ENCODE results near the gene PODXL. TPM values are rescaled to one million over a fixed set of nuclear protein-coding genes. Genes with fewer than 3 reads are reported as not detected.

The PODXL gene
- total RNA-seq, 6 donors from 2014 or later = 57.0 to 108 (median 96.6) TPM

- ATAC-seq (ENCODE audit: low FRiP score in 2 of 2) (no peak), DNase-seq (no peak)
- Histone ChIP-seq H3K9me3 (no peaks in the 10 kb centered on the region), H3K4me1 (peaks cover 0 to 17% (median 12%) of the 10 kb centered on the region in 4 donors), H3K27me3 (no peaks in the 10 kb centered on the region), H3K36me3 (peaks cover 0 to 17% (median 4%) of the 10 kb centered on the region in 4 donors), H3K27ac (no peak overlapping the region), H3K4me3 (no peak overlapping the region)
- 79 to 90% methylated on average over 2 of the region's 2 CpGs for WGBS, 2 donors
- TF ChIP-seq POLR2AphosphoS5 (IDR thresholded peaks at IDR 0.05) (no peak), CTCF (IDR thresholded peaks at IDR 0.05) (no peak), EP300 (IDR thresholded peaks at IDR 0.05) (no peak), POLR2A (IDR thresholded peaks at IDR 0.05) (no peak)
Observed at GRCh38 chr7:131482800-131483199, 73.6 kb downstream of the PODXL start.

GRCh38 chr7:131480384-131481315, 75.8 kb downstream of the PODXL start:
- Histone ChIP-seq H3K4me3 (no peak overlapping the region), H3K4me1 (peaks cover 0 to 17% (median 12%) of the 10 kb centered on the region in 4 donors), H3K9me3 (no peaks in the 10 kb centered on the region), H3K27ac (no peak overlapping the region), H3K36me3 (peaks cover 0 to 8% (median 0%) of the 10 kb centered on the region in 4 donors), H3K27me3 (no peaks in the 10 kb centered on the region)
- DNase-seq = no peak
- WGBS, 2 donors = 53 to 59% methylated on average over 4 of the region's 4 CpGs
- TF ChIP-seq CTCF (IDR thresholded peaks at IDR 0.05) = no peak
- no peak for TF ChIP-seq EP300 (IDR thresholded peaks at IDR 0.05)
- TF ChIP-seq POLR2AphosphoS5 (IDR thresholded peaks at IDR 0.05) = no peak
- TF ChIP-seq POLR2A (IDR thresholded peaks at IDR 0.05) = no peak
- ATAC-seq (ENCODE audit: low FRiP score in 2 of 2) = peak in 1 of 2 donors; percentile 53

GRCh38 chr7:131476740-131477139, 79.7 kb downstream of the PODXL start:
- WGBS, 2 donors = 94 to 96% methylated on average over 2 of the region's 2 CpGs
- TF ChIP-seq EP300 (IDR thresholded peaks at IDR 0.05) (no peak), POLR2A (IDR thresholded peaks at IDR 0.05) (no peak), CTCF (IDR thresholded peaks at IDR 0.05) (no peak), POLR2AphosphoS5 (IDR thresholded peaks at IDR 0.05) (no peak)
- no peak overlapping the region for H3K4me3 ChIP-seq
- DNase-seq = no peak
- peaks cover 0 to 31% (median 0%) of the 10 kb centered on the region in 4 donors for H3K36me3 ChIP-seq
- no peaks in the 10 kb centered on the region for H3K9me3 ChIP-seq
- H3K27me3 ChIP-seq = no peaks in the 10 kb centered on the region
- H3K4me1 ChIP-seq = peaks cover 0 to 17% (median 12%) of the 10 kb centered on the region in 4 donors
- H3K27ac ChIP-seq = no peak overlapping the region
- ATAC-seq (ENCODE audit: low FRiP score in 2 of 2) = no peak

GRCh38 chr7:131471250-131472004, 85.0 kb downstream of the PODXL start:
- Histone ChIP-seq H3K27ac (no peak overlapping the region), H3K36me3 (peaks cover 4 to 71% (median 19%) of the 10 kb centered on the region in 4 donors)
- WGBS, 2 donors = 92 to 97% methylated on average over 4 of the region's 4 CpGs

More at GRCh38 chr7:131471250-131472004, 85.0 kb downstream of the PODXL start:
- TF ChIP-seq CTCF (IDR thresholded peaks at IDR 0.05) (no peak), POLR2AphosphoS5 (IDR thresholded peaks at IDR 0.05) (no peak), EP300 (IDR thresholded peaks at IDR 0.05) (no peak), POLR2A (IDR thresholded peaks at IDR 0.05) (no peak)
- H3K27me3 ChIP-seq = no peaks in the 10 kb centered on the region
- no peak overlapping the region for H3K4me3 ChIP-seq
- H3K4me1 ChIP-seq = no peaks in the 10 kb centered on the region
- H3K9me3 ChIP-seq = no peaks in the 10 kb centered on the region
- DNase-seq = no peak
- no peak for ATAC-seq (ENCODE audit: low FRiP score in 2 of 2)

Measured in upper lobe of left lung (tissue), 6 donors.